GM19025 (cell line): ENCODE data around the gene ZNF429.
"Not testable (repeated sequence)": the region's sequence is repeated elsewhere in the genome, so short reads cannot be mapped to it uniquely, and the experiment has no call there.

Experiments
- ATAC-seq: cut with Tn5 transposase; IDR thresholded peaks from one replicate; pipeline ENCODE4 v1.9.1; 2021; ENCODE audit warnings: mild to moderate bottlenecking, low read depth, moderate library complexity; ENCODE audit not compliant: unreplicated experiment

ZNF429 gene

DNA sequence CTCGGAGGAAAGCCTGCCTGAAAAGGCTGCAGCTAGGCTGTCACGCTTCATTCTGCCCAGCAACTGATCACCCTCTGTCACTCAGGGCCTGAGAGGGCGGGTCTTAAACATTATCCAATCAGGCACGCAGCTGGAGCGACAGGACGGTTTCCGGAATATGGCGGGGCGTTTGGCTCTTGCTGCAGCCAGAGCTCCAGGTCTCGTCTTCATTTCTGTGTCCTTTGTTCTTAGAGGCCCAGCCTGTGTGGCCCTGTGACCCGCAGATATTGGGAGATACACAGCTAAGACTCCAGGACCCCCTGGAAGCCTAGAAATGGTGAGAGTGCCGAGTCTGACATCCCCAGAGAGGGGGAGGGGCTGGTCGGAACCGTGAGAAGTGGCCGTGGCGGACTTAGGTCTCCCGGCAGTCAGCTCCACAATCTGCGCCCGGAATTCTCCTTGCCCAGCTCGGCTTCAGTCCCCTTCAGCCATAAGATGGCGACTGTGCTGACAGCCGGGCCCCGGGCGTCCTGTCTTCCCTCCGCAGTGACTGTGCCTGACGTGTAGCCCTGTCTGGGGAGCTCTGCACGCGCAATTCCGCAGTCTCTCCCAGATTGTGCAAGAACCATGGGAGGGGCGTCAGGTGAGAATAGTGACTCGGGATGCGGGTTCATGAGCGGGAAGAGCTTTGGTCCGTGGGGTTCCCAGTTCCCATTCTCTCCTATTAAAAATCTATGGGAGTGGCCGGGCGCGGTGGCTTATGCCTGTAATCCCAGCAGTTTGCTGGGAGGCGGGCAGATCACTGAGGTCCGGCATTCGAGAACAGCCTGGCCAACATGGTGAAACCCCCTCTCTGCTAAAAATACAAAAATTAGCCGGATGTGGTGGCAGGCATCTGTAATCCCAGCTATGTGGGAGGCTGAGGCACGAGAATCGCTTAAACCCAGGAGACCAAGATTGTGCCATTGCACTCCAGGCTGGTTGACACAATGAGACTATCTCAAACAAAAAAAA, at the start of gene ZNF429:
ZNF429 (plus strand) TSS at position 144 of the 993 bp plus-strand sequence; CDS start at position 314, 170 bp downstream.
- peak; percentile 100 for ATAC-seq

DNA sequence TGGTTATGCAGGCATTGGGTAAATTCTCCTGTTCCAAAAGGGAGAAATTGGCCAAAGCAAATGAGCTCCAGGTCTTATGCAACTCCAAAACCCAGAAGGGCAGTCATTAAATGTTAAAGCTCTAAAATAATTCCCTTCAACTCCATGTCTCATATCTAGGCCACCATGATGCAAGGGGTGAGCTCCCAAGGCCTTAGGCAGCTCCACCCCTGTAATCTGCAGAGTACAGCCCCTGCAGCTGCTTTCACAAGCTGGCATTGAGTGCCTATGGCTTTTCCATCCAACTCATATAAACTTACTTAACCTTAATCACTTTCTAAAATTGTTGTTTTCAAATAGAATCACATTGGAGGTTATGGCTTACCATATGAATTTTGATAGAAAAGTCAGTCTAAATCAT, 44.7 kb upstream of the ZNF429 start:
- no peak for ATAC-seq

DNA sequence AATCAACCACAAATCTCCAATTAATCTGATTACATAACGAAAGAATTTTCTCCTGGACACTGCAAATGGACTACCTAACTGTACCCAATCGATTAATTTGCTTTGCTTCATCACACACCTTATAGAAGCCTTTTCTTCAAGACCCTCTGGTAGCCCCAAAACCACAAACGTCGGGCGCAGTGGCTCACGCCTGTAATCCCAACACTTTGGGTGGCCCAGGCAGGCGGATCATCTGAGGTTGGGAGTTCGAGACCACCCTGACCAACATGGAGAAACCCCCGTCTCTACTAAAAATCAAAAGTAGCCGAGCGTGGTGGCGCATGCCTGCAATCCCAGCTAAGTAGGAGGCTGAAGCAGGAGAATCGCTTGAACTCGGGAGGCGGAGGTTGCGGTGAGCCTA, 42.9 kb upstream of the ZNF429 start:
- ATAC-seq, result no peak

- no peak for ATAC-seq
Measured at GRCh38 chr19:21463449-21464105, 41.8 kb upstream of the ZNF429 start.

DNA sequence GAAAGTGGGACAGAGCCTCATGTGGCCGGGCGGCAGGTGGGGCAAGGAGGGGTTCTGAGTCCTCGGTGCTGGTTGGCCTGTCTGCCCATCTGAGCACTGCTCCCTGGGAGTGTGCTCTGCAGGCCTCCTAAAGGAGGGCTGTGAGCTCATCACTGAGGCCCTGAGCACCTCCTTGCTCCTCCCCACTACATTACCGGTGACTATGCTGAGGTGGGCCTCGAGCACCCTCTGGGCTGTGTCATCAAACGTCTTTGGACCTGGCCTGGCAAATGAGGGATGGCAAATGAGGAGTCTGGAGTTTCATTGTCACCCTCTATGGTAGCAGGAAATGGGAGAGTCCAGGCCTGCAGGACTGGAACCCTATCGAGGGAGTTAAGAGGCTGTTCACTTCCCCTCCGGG, 38.8 kb upstream of the ZNF429 start:
- no peak for ATAC-seq

GRCh38 chr19:21468791-21469190, 36.6 kb upstream of the ZNF429 start:
- no peak for ATAC-seq

DNA sequence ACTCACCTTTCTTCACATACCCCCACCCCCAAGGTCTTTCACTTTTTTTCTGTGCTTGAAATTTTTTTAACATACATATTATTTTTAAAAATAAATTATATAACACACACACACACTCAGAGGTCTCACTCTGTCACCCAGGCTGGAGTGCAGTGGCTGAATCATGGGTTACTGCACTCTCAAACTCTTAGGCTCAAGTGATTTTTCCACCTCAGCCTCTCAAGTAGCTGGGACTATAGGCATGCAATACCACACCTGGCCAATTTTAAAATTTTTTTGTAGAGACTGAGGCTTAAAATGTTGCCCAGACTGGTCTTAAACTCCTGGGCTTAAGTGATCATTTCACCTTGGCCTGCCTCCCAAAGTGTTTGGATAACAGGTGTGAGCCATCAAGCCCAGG, 32.9 kb upstream of the ZNF429 start:
- no peak for ATAC-seq

GRCh38 chr19:21474671-21475181, 30.7 kb upstream of the ZNF429 start:
- no peak for ATAC-seq

DNA sequence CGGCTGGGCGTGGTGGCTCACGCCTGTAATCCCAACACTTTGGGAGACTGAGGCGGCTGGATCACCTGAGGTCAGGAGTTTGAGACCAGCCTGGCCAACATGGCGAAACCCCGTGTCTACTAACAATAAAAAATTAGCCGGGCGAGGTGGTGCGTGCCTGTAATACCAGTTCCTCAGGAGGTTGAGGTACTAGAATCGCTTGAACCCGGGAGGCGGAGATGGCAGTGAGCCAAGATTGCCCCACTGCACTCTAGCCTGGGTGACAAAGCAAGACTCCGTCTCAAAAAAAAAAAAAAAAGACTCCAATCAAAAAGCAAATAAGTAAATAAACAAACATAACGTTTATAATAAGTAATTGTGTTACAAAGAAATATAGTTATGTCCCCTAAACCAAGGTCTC, 23.0 kb upstream of the ZNF429 start:
- not testable (repeated sequence) for ATAC-seq

DNA sequence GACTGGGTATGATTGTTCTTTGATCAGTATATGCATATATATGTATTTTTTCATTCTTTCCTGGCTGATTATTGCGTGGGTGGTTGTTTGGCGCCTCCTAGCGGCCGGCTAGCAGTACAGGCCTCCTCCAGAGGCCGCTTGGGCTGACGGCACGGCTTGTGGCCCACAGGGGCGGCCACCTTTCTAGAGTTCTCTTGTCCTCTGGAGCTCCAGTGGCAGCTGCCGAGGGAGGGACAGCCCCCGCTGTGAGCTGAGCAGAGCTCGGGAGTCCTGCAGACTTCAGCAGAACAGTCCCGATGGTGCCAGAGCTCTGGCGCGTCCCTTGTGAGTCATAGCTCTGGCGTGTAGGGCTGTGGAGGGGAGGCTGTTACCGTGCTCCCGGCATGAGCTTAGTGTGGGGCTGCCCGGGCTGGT, 22.5 kb upstream of the ZNF429 start:
- no peak for ATAC-seq

- ATAC-seq, result no peak
Measured at GRCh38 chr19:21483589-21484170, 21.7 kb upstream of the ZNF429 start.

GRCh38 chr19:21484631-21485030, 20.8 kb upstream of the ZNF429 start:
- ATAC-seq, result no peak

DNA sequence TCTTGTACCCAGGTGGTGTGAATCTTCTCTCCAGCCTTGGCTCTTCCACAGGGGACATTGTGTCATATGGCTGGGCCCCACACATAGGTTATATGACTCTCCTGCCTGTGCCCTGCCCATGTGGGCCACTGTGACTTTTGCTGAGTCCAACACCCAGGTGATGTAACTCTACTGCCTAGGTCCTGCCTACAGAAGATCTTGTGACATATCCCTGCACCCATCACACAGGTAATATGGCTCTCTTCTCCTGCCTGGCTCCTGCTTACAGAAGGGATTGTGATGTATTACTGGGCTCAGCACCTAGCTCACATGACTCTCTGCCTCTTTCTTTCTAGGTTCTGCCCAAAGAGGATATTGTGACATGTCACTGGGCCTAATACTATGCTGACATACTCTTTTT, 19.5 kb upstream of the ZNF429 start:
- ATAC-seq, result no peak

DNA sequence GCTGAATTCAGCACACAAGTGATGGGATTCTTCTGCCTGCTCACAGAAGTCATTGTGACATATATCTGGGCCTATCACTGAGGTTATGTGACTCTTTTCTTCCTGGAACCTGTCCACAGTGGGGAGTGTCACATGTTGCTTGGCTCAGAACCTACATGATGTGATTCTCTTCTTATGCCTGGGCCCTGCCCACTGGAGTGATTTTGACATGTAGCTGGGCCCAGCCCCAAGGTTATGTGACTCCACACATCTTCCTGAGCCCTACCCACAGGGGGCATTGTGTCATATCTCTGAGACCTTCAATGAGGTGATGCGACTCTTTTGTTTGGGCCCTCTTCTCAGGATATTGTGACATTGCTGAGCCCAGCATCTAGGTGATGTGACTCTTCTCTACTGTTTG, 17.4 kb upstream of the ZNF429 start:
- no peak for ATAC-seq

DNA sequence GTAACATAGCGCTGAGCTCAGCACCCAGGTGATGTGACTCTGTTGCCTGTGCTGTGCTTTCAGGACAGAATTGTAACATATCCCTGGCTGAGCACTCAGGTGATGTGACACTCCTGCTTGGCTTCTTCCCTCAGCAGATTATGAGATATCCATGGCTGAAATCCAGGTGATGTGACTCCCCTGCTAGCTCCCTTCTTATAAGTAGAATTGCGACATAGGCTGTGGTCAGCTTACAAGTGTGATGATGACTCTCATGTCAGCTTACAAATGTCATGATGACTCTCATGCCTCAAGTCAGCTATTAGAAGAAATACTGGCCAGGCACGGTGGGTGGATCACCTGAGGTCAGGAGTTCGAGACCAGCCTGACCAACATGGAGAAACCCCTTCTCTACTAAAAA, 14.3 kb upstream of the ZNF429 start:
- no peak for ATAC-seq

DNA sequence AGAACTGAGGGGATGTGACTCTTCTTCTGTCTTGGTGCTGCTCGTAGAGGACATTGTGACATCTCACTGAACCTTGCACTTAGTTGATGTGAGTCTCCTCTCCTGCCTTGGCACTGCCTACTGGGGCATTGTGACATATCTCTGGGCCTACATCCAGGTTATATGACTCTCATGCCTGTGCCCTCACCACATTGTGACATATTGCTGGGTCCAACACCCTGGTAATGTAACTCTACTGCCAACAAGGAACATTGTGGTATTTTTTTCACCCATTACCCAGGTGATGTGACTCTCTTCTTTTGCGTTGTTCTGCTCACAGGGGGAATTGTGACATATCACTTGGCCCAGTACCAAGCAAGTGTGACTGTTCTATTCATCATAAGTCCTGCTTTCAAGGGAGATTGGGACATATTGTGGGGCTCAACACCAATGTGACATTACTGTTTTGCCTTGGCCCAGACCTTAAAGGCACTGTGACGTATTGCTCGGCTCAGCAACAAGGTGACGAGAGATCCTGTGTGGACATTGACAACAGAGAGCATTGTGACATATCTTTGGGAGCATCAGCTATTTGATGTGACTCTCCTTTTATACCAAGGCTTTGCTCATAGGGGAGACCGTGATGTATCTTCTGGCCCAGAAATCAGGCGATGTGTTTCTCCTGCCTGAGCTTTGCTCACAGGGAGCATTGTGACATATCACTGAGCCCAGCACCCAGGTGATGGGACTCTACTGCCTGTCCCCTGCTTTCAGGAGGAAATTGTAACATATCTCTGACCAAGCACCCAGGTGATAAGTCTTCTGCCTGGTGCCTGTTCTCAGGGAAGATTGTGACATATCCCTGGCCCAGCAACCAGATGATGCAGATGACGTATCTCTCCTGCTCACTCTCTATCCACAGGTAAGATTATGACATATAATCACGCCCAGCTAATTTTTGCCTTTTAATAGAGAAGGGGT, 12.2 kb upstream of the ZNF429 start:
- ATAC-seq, result no peak

- ATAC-seq, result no peak
Measured at GRCh38 chr19:21496876-21497275, 8.5 kb upstream of the ZNF429 start.

DNA sequence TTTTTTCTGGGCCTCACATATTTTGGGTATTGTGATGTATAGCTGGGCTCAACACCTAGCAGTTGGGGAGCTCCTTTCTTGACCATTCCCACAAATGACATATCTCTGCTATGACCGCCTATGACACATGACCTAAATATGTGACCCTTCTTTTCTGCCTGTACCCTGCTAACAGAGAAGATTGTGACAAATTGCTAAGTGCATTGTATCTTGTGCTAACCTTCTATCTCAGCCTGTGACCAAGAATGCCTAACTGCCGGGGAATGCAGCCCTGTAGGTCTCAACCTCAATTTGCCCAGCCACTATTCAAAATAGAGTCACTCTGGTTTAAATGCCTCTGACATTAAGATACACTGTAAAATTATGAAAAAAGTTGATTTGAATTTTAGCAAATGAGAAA, 6.8 kb upstream of the ZNF429 start:
- ATAC-seq, result no peak

- ATAC-seq, result no peak
Measured at GRCh38 chr19:21508198-21508597, 2.8 kb downstream of the ZNF429 start.

- ATAC-seq, result not testable (repeated sequence)
Measured at GRCh38 chr19:21511058-21511457, 5.7 kb downstream of the ZNF429 start.
